GM18508 (cell line): ENCODE data around the gene HABP2.

Experiments
- ATAC-seq: cut with Tn5 transposase; IDR thresholded peaks from one replicate; pipeline ENCODE4 v1.9.1; 2021; ENCODE audit warnings: moderate number of reproducible peaks; ENCODE audit not compliant: insufficient read depth, unreplicated experiment

HABP2 gene

DNA sequence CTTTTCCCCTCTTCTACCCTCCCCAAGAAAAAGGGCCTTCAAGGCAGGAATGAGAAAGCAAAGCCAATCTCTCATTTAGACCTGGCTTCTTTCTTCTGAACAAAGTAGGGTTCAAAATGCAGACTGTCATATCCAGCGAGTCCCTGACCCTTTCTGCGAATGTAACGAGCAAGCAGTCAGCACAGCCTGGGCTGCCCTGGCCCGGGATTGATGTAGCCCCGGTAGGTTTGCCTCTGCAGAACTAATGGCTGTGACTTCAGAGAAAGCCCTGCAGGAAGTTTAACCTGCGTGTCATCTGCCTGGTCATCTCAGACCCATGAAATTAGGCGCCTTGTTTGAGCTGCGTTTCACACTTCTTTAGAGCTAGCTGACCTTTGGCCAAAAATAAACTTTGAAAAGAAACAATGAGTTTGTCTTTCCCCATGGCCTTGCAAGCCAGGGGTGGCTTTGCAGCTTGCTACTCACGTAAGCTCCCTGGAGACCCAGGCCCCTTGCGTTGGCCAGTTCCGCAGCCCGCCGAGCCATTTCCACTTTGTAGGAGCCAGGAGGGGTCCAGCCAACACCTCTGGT is 36.4 kb downstream of the HABP2 start:
- ATAC-seq = no peak

DNA sequence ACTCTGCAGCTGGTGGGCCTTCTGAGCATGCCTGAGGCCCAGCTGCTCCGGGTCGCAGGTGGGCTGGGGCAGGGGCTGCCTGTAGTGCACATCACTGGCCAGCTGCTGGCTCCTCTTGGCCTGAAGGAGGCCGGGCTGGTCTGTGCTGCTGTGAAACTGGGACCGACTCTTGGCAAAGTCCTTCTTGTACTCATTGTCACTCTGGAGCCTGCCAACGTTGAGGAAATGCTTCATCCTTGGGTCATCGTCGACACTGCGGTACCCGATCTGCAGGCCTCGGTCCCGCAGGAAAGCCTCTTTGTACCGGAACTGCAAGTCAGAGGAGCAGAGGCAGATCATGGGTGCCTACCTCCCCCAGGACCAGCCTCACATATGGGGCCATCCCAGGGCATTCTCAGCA is 37.7 kb downstream of the HABP2 start:
- ATAC-seq = no peak

DNA sequence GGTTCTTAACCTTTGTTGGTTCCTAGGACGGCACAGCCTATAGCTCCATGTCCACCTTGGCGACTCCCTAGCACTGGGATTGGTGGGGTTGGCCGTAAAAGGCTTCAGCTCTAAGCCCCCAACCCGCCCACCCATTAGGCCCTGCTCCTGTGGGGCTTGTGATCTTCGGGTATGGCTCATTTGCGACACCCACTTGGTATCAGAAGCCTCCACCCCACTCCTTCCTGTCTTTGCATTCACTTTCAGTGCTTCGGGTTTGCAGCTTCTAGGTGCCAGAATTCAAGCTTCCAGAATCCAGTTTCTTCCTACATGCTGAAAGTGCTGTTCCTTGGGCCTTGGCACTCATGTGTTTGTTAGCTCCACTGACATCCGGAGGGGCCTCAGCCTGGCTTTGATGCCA is 39.5 kb downstream of the HABP2 start:
- ATAC-seq = no peak

- no peak for ATAC-seq
Measured at GRCh38 chr10:113594652-113595051, 41.8 kb downstream of the HABP2 start.

DNA sequence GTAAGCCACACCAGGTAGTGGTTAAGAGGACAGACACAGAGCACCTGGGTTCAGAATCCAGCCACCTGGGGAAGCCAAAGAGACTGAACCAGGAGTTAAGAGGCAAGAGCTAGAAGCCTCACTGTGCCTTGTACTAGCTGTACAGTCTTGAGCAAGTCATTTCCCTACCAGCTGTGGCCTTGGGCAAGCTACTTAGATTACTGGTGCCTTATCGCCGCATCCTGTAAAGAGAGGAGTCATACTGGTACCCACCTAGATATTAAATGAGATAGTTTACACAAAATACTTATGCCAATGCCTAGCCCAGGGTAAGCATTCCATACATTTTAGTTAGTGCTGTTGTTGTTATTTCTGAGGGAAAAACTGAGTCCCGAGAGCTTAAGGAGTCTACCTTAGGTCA is 47.7 kb downstream of the HABP2 start:
- ATAC-seq = no peak

- no peak for ATAC-seq
Measured at GRCh38 chr10:113603057-113603777, 50.4 kb downstream of the HABP2 start.

DNA sequence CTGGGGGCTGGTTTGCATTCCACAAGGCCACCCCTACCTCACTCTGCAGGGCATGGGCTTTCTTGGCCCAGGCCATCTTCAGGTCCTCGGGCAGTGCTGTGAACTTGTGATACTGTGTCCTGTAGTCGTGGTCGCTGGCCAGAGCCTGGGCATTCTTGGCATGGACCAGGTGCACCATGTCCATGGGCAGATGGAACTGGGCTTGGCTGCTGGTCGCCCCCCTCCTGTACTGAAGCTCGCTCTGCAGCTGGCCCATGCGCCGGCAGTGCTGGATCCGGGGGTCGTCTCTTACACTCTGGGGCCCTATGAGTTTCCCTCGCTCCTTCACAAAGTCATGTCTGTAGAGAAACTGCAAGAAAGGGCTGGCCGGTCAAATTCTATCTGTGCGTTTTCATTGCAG is 51.7 kb downstream of the HABP2 start:
- no peak for ATAC-seq

DNA sequence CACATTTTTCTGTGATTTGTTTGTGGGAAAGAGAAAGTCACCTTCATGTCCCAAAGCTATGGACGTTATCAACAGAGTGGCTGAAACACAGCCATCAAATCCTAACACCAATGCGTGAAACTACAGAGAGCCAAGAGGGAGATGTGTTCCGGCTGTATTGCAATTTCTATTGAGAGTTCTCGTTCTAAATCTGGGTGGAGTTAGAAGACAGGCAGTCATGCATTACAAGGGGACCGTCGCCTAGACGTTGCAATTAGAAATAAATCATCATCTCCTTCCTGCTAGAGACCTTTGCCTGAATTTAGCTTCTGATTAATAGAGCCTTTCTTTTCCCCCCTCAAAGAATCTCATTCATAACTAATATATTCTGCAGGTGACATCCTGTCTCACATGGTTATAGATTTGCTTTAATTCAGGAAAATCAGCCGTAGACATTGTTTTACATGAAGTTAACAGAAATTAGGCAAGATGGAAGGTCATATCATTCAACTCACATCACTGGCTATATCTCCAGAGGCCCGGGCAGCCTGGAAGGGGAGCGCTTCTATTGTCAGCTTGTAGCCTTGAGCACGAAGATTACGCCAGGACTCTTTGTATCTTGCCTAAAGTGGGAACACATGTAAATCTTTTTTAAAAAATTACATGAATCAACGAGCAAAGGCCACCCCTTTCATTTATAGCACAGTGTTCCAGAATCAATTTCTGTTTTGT is 52.6 kb downstream of the HABP2 start:
- no peak for ATAC-seq

DNA sequence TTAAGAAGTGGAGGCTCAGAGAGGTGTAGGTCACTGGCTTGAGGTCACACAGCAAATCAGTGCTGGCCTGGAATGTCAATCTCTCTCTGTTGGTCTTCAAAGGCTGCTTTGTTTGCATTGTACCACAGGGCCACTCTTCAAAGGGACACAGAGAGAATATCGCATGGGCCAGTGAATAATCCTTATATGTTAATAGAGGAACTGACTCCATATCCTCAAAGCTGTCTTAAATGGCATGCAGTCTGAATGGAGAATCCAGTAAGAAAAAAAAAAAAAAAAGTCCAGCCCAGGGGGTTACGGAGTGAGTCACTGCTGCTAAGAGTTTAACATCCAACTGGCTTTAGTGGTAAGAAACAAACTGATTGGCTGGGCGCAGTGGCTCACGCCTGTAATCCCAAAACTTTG is 56.9 kb downstream of the HABP2 start:
- ATAC-seq = no peak

GRCh38 chr10:113610631-113611601 is 58.1 kb downstream of the HABP2 start:
- no peak for ATAC-seq

DNA sequence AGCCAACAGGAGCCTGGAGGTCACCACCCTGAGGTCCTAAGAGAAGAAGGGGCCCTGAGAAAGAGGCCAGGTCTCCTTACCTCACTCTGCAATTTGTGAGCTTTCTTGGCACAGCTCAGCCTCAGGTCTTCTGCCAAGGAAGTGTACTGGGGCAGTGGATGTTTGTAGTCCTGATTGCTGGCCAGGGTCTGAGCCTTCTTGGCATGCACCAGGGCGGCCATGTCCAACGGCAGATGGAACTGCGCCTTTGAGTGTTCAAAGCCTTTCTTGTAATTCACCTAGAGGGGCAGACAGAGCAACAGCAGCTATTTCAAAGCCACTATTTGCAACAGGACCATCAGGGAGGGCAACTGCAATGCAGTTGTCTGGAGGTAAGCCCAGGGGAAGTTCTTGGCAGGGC is 59.3 kb downstream of the HABP2 start:
- no peak for ATAC-seq

DNA sequence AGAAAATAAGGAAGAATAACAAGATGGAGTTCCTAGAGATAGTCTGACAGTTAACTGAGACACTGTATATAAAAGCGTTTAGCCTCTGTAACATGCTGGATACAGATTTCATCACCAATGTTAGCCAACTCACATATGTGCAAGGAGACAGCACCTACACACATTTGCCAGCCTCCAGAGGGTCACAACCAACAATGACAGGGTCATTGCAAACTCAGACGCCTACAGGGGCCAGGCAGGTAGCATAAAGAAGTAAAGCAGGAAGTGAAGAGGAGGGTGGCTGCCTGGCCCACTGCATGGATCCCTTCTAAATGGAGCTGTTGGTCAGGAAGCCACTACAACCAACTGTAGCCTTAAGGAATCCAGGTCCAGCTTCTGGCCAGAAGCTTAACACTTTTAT is 60.6 kb downstream of the HABP2 start:
- no peak for ATAC-seq

GRCh38 chr10:113613977-113614690 is 61.3 kb downstream of the HABP2 start:
- ATAC-seq = no peak

- no peak for ATAC-seq
Measured at GRCh38 chr10:113616244-113617074, 63.6 kb downstream of the HABP2 start.

GRCh38 chr10:113617086-113617485 is 64.2 kb downstream of the HABP2 start:
- no peak for ATAC-seq

DNA sequence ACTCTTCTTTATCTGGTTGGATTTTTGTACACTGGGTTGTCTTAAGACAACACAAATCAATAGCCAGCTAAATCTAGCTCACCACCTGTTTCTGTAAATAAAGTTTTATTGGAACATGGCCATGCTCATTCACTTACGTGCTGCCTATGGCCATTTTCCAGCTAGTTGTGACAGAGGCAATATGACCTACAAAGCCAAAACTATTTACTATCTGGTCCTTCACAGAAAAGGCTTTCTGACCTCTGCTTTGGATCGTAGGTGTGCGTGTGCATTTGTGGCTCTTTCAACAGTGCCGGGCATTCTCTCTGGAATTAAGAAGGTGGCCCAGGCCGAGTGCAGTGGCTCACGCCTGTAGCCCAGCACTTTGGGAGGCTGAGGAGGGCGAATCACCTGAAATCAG is 65.5 kb downstream of the HABP2 start:
- ATAC-seq = no peak

- ATAC-seq = no peak
Measured at GRCh38 chr10:113619401-113619800, 66.5 kb downstream of the HABP2 start.

- no peak for ATAC-seq
Measured at GRCh38 chr10:113620511-113620910, 67.7 kb downstream of the HABP2 start.

DNA sequence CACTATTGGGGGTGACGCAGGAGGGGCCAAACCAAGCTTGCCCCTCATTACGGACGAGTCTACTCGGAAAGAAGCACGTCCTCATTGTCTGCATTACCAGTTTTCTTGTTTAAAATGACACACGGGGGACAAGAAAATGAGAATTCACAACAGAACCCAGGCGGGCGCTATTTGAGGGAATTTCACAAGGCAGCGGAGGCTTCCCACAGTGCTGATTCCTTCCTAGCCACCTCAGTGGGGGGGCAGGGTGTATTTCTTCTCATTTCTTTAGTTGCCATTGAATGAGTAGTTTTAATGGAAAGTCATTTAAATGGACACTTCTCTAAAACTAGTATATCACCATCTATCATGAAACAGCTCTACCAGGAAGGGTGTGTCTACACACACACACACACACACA is 68.1 kb downstream of the HABP2 start:
- ATAC-seq = no peak
